OCI-LY3 (cell line): ENCODE measurements around the gene NFIA.

Source experiments
- CTCF ChIP-seq: fragments of 200-600, 300-600 bp; sonication (generic); IDR thresholded peaks from 2 replicates; pipeline ENCODE4 v1.5.1; 2014; ENCODE audit warnings: antibody characterized with exemption, low read length, low read depth
- EZH2phosphoT487 ChIP-seq: fragments of 200-600 bp; shearing (Covaris generic); IDR thresholded peaks from 2 replicates; pipeline ENCODE4 v1.6.1; 2018; ENCODE audit warnings: antibody characterized with exemption, mixed run types, low read depth

DNA sequence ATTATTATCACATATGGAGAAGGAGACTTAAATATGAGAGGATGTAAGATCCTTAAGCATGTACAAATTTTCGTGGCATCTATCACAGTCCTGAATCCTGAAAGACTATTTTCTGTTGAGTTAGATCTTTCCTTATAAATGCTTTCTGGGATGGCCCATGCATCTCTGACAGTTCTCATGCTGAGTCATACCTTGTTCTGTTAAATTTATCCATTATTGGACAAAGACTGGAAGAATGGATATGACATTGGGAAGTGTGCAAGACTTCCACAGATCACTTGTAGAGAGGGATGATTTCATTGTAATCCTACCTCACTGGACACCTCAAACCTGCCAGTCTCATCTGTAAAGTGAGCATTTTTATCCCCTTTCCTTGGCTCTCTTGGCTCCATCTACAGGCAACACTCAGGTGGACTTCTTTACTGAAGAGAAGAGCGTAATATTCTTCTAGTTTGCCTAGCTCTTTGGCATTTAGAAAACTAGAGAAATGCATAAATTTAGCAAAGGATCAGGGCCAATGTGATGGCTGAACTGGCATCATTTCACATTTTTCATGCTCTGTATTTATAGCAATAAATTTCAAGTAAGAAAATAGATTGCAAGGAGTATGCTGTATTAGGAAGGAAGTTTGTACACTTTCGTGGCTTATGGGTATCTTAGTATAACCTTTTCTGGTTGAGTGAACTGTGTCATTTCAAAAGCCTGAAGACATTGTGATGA, 128.2 kb downstream of the NFIA start:
- TF ChIP-seq CTCF (no peak), EZH2phosphoT487 (no peak)
